Stromal cell of bone marrow (primary cell): ENCODE results near the gene MRPL39.
A peak's percentile ranks its signal among the peaks of the same experiment; 100 is the strongest.

Experiments used
- DNase-seq: peaks from one replicate; pipeline ENCODE4 v3.0.0-alpha.2; 2012; ENCODE audit warnings: low read depth

The MRPL39 gene

GRCh38 chr21:25568246-25568645 lies 39.0 kb downstream of the MRPL39 start:
- DNase-seq: no peak

DNA sequence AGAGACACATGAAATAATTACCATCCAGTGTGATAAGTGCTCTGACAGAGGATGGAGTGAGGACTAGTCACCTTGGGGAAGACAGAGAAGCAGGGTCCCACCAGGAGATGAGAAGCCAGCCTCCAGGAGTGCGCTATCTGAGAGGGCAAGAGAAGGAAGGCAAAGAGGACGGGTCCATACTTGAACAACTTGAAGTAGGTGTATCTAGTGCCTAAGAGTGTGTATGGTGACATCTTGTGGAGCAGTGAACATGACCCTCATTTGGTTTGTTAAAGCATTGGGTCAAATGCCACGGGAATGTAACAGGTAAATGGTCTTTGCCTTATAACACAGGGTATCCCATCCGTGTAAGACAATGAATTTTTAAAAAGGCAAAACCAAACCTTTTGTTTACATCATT lies 39.8 kb downstream of the MRPL39 start:
- DNase-seq: no peak

DNA sequence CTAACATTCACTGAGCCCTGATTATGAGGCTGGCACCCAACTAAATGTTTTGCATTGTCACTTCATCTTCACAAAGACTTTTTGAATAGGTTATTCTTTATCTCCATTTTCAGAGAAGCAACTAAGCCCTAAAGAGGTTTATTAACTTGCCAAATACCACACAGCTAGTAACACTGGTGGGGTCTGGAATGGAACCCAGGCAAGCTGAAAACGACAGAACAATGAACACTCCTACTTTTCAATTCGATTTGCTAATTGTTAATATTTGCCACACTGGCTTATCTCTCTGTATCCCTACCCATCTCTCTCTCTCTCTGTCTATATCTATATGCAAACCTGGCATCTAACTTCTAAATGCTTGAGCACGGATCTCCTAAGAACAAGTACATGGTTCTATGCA lies 40.6 kb downstream of the MRPL39 start:
- no peak for DNase-seq

GRCh38 chr21:25565272-25566211 lies 41.7 kb downstream of the MRPL39 start:
- DNase-seq: no peak

DNA sequence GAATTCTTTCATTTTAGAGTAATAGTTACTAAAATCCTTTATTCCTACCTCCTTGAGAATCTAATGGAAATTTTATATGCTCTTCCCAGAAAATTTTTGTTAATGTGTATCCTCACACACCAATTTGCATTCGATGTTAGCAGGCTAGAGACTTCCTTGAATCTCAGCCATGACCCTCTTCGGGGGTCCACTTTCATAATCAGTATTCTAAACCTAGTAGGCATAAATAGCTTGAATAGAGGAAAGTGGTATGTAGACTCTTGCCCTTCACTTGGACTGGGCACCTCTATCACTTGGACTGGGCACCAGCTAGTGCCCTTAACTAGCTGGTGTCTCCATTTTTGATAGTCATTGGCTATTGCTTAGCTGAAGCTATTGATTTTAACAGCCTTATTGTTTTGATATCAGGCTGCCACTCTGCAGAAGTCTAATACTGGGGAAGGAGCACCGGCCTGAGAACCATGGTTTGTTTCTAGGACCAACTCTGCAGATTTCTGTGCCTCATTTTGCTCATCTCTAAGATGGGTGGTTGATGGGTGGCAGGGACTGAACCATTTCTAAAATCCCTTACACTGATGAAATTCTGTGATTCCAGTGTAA lies 42.8 kb downstream of the MRPL39 start:
- no peak for DNase-seq

DNA sequence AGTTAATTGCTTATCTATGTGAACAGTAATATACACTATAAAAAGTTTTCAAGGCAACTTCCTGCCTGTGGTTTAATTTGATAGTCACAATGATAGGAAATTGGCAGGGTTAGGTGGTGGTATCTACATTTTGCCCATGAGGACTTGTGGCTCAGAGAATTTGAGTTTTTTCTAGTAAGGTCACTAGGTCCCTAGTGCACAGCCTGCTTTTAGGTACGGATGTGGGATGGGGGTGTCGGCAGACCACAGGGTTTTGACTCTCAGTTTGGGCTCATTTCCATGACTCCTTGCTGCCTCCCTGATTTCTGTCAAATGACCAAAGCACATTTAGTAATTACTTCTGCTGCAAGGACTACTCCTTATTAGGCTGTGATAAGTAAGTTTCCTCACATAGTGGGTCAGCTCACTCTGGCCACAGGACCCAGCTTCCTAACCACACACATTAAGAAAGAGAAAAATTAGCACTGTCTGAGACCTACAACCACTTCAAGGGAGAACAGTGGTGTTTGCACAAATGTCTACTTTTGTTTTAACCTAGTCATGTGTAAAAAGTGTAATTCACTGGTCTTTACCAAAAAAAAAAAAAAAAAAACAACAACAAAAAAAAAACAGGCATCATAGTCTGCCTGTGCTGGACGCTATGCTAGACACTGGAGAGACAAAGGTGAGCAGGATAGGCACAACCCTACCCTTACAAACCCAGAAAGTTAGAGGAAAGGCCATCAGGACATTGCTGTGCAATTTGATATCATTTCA lies 43.7 kb downstream of the MRPL39 start:
- DNase-seq: no peak

- no peak for DNase-seq
Measured at GRCh38 chr21:25562660-25563059, 44.6 kb downstream of the MRPL39 start.

- DNase-seq: peak; percentile 52
Measured at GRCh38 chr21:25561668-25562641, 45.3 kb downstream of the MRPL39 start.

DNA sequence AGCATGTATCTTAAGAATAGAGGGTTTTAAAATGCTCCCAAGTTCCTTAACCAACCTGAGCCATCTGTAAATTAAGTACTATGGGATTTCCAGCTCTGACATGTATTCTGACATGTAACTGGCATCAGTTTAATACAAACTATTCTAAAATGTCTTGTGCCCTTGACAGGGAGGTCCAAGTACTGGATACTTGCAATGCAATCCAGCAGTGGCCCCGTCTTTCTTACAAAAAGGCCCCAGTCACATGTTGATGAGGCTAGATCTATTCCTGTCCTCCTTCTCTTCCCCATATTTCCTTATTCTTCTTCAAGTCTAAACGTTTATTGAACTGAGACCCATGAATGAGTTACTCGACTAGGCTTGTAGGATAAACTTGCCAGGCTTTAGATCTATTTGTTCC lies 46.4 kb downstream of the MRPL39 start:
- DNase-seq: no peak

GRCh38 chr21:25560271-25560685 lies 47.0 kb downstream of the MRPL39 start:
- no peak for DNase-seq

DNA sequence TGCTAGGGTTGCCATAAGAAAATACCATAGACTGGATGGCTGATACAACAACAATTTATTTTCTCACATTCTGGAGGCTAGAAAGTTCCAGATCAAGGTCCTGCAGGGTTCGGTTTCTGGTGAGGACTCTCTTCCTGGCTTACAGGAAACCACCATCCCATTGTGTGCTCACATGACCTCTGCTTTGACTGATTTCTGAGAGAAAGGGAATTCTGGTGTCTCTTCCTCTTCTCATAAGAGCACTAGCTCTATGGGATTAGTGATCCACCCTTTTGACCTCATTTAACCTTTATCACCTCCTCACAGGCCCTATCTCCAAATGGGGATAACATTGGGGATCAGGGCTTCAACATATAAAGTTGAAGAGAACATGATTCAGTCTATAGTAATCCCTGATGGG lies 47.5 kb downstream of the MRPL39 start:
- no peak for DNase-seq

- no peak for DNase-seq
Measured at GRCh38 chr21:25558123-25558522, 49.2 kb downstream of the MRPL39 start.

DNA sequence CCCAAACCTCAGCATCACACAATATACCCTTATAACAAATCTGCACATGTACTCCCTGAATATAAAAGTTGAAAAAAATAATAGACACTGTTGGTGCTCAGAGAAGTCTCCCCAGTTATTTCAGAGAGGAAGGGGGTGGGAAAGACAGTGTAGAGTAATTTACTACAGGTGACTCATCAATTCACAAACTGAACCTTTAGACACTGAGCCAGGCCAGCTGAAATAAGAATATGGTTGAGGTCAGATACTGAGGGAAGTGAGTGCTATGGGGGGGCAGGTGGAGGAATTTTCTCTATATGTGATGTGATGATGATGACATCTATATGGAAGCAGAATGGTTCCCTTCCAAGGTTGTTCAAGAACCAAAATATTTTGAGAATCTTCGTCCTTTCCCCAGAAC lies 50.1 kb downstream of the MRPL39 start:
- DNase-seq: no peak

DNA sequence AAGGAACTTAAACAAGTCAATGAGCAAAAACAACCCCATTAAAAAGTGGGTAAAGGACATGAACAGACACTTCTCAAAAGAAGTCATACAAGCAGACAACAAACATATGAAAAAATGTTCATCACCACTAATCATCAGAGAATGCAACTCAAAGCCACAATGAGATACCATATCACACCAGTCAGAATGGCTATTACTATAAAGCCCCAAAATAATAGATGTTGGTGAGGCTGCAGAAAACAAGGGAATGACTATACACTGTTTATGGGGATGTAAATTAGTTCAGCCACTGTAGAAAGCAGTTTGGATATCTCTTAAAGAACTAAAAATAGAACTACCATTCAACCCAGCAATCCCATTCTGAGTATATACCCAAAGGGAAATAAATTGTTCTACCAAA lies 51.2 kb downstream of the MRPL39 start:
- no peak for DNase-seq

GRCh38 chr21:25555492-25555891 lies 51.8 kb downstream of the MRPL39 start:
- no peak for DNase-seq

DNA sequence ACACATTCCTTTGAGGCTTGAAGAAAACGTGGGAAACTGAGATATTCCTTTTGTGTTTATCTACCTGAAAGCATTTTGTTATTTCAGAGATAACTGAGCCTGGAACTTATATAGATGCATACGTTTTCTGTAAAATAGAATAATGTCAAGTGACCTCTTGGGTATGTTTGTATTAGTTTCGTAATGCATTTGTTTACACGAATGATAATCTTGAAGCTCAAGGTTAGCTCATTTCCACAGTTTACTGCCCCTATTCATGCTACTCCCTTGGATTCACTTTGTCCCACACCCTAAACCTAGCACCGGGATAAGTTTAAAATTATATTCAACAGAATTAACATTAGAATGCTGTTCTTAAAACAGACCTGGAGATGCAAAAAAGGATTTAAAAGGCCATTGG lies 54.4 kb downstream of the MRPL39 start:
- DNase-seq: no peak

- DNase-seq: no peak
Measured at GRCh38 chr21:25551569-25551968, 55.7 kb downstream of the MRPL39 start.

DNA sequence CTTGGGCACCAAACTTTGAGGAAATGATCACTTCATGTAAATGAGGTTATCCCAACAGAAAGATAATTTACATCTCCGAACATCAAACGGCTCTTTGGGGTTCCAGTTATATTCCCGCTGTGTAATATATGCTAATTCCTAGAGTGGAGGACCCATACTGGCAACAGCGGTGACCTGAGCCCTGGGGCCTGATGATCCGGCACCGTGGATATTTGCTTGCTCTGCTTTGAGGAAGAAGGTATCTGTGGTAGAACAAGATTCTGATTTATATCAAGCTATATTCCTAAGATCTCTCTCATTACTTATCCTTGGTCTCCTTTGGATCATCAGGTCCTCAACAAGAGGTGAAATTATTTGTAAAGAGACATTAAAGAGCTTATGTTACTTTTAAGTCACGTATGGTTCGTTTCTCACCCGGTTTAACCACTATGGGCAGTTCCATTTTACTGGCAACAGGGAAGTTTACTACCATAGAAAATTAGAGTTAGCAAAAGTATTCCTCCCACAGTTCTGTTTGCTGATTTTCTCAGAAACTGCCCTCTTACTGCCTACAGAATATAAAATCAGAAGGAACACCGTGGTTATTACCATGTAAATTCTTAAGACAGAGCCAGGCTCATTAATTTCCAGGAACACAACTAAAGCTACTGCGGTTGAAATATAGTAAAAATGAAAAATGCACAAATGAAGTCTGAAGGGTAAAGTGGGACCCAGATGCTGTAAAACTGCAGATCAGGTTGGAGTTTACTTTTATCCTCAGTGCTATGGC lies 56.7 kb downstream of the MRPL39 start:
- no peak for DNase-seq

DNA sequence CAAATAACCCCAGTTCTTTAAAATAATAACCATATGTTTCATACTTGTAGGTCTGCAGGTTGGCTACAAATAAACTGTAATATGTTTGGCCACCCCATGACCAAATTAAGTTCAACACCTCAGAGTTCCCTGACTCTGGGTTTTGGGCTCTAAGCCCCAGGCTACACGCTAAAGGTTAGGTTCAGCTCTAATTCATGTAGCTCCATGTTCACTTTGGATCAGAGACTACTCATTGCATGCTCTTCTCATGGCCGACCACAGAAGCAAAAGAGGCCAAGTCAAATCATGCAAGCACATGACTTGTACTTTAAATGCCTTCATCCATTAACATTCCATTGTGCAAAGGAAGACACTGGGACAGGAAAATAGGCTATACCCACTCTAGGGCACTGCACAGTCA lies 66.2 kb downstream of the MRPL39 start:
- DNase-seq: no peak

- DNase-seq: no peak
Measured at GRCh38 chr21:25539606-25540005, 67.7 kb downstream of the MRPL39 start.

GRCh38 chr21:25537174-25537573 lies 70.1 kb downstream of the MRPL39 start:
- no peak for DNase-seq
